Esophagus squamous epithelium (tissue), 5 donors: Measurements from ENCODE around the gene GAN. TPM values are rescaled to one million over a fixed set of nuclear protein-coding genes. Genes with fewer than 3 reads are reported as not detected.
A peak's percentile ranks its signal among the peaks of the same experiment; 100 is the strongest.

ENCODE experiments used
- DNase-seq: peaks from one replicate; lab custom pipeline; 2025; lab: John Stamatoyannopoulos, UW
- H3K27ac ChIP-seq, 4 donors: fragments of 200-600 bp; sonication (generic); one replicate each; pipeline ENCODE4 v1.5.1; 2016 to 2019; ENCODE audit warnings: mild to moderate bottlenecking in 1 of 4
- H3K27me3 ChIP-seq, 4 donors: fragments of 200-600 bp; sonication (generic); 1 replicate in 3 of 4; 2 replicates in 1 of 4; pipeline versions ENCODE4 v1.5.1 to v1.6.0; 2017 to 2021; ENCODE audit warnings: antibody characterized with exemption in 1 of 4
- H3K36me3 ChIP-seq, 3 donors: fragments of 200-600 bp; sonication (generic); one replicate each; pipeline ENCODE4 v1.5.1; 2016 to 2019
- H3K4me1 ChIP-seq, 3 donors: fragments of 200-600 bp; sonication (generic); one replicate each; pipeline ENCODE4 v1.5.1; 2017 to 2019
- H3K4me3 ChIP-seq, 4 donors: fragments of 200-600 bp; sonication (generic); 1 replicate in 3 of 4; 2 replicates in 1 of 4; pipeline ENCODE4 v1.5.1; 2016 to 2019; ENCODE audit warnings: mild to moderate bottlenecking in 2 of 4, moderate library complexity in 1 of 4
- H3K9me3 ChIP-seq, 3 donors: fragments of 200-600 bp; sonication (generic); one replicate each; pipeline ENCODE4 v1.5.1; 2016 to 2019
- CTCF ChIP-seq, 6 experiments: fragments of 450-650 bp in 4 of 6; fragments of 200-600 bp in 2 of 6; sonication (generic) in 2 of 6; IDR thresholded peaks; one replicate each; pipeline ENCODE4 v1.5.1; 2016 to 2019; ENCODE audit warnings: antibody characterized with exemption in 6 of 6, mild to moderate bottlenecking in 4 of 6, moderate library complexity in 4 of 6
- POLR2A ChIP-seq, 4 donors: fragments of 450-650 bp; IDR thresholded peaks; one replicate each; pipeline ENCODE4 v1.6.1; 2017; ENCODE audit warnings: antibody characterized with exemption in 4 of 4, mild to moderate bottlenecking in 4 of 4, moderate library complexity in 3 of 4
- WGBS, 2 donors: methylation state at CpG; one replicate each; pipeline ENCODE4 v1.1.5; 2018; 5-methylcytosine and 5-hydroxymethylcytosine counted together
- intact Hi-C: fragments of 100-400 bp; cut with DNase I; formaldehyde crosslinking; loops from one replicate; pipeline ENCODE4 v1.15.0; 2022
- total RNA-seq, 4 donors: library from RNA; depleted of rRNA; stranded (reverse); fragments of >200 nt; gene quantifications; one replicate each; pipeline ENCODE4 v1.1.0, GENCODE V29; 2016
- donor health status: DM: yes; HTN: yes; CAD: no.

GAN gene
- total RNA-seq, 4 donors from 2014 or later = 16.7 to 28.0 (median 21.7) TPM

- DNase-seq = no peak
- Histone ChIP-seq H3K27me3 (no peaks in the 10 kb centered on the region), H3K27ac (no peak overlapping the region), H3K36me3 (no peaks in the 10 kb centered on the region), H3K4me3 (no peak overlapping the region), H3K9me3 (peaks cover 0 to 4% (median 0%) of the 10 kb centered on the region in 3 donors), H3K4me1 (peaks cover 0 to 29% (median 18%) of the 10 kb centered on the region in 3 donors)
- WGBS, 2 donors = 70 to 74% methylated on average over 11 to 14 of the region's 14 CpGs
- TF ChIP-seq CTCF (IDR thresholded peaks at IDR 0.05) (no peak), POLR2A (IDR thresholded peaks at IDR 0.05) (no peak)
- intact Hi-C loops = no loop called here
Observed at GRCh38 chr16:81397879-81398520, 83.2 kb downstream of the GAN start.

- intact Hi-C loops = loop anchor here (5.0 kb wide), 1 partner anchor 327 kb away; no protein-coding TSS in a partner anchor
Observed at GRCh38 chr16:81399909-81400308, 85.1 kb downstream of the GAN start.

GRCh38 chr16:81401035-81401950 lies 86.5 kb downstream of the GAN start:
- DNase-seq = no peak
- H3K4me3 ChIP-seq = no peak overlapping the region
- peak overlapping the region; percentile 34 to 75 (median 62) for H3K27ac ChIP-seq
- TF ChIP-seq POLR2A (IDR thresholded peaks at IDR 0.05) = no peak
- TF ChIP-seq CTCF (IDR thresholded peaks at IDR 0.05) = no peak
- peaks cover 0 to 4% (median 0%) of the 10 kb centered on the region in 3 donors for H3K9me3 ChIP-seq
- intact Hi-C loops = loop anchor here (5.0 kb wide), 1 partner anchor 326 kb away; no protein-coding TSS in a partner anchor
- H3K4me1 ChIP-seq = peaks cover 8 to 31% (median 24%) of the 10 kb centered on the region in 3 donors
- 37 to 38% methylated on average over 13 to 15 of the region's 19 CpGs for WGBS, 2 donors
- no peaks in the 10 kb centered on the region for H3K27me3 ChIP-seq
- no peaks in the 10 kb centered on the region for H3K36me3 ChIP-seq

More at GRCh38 chr16:81399909-81400308, 85.1 kb downstream of the GAN start:
- TF ChIP-seq POLR2A (IDR thresholded peaks at IDR 0.05) = no peak
- no peak for TF ChIP-seq CTCF (IDR thresholded peaks at IDR 0.05)
- 83 to 100% methylated on average over 1 of the region's 1 CpG for WGBS, 2 donors
- Histone ChIP-seq H3K36me3 (no peaks in the 10 kb centered on the region), H3K27me3 (no peaks in the 10 kb centered on the region), H3K9me3 (peaks cover 0 to 4% (median 0%) of the 10 kb centered on the region in 3 donors), H3K4me1 (peaks cover 8 to 37% (median 27%) of the 10 kb centered on the region in 3 donors), H3K4me3 (no peak overlapping the region), H3K27ac (no peak overlapping the region)
- no peak for DNase-seq

- Histone ChIP-seq H3K36me3 (no peaks in the 10 kb centered on the region), H3K27me3 (no peaks in the 10 kb centered on the region), H3K27ac (peak overlapping the region in 3 of 4 donors; percentile 17 to 42 (median 34)), H3K9me3 (peaks cover 0 to 4% (median 0%) of the 10 kb centered on the region in 3 donors), H3K4me1 (peaks cover 8 to 43% (median 36%) of the 10 kb centered on the region in 3 donors), H3K4me3 (peak overlapping the region in 2 of 4 donors; percentile 31 to 58)
- 23% methylated on average over 5 of the region's 5 CpGs for WGBS, 2 donors
- intact Hi-C loops = loop anchor here (5.0 kb wide), 1 partner anchor 324 kb away; no protein-coding TSS in a partner anchor
- no peak for TF ChIP-seq POLR2A (IDR thresholded peaks at IDR 0.05)
- no peak for TF ChIP-seq CTCF (IDR thresholded peaks at IDR 0.05)
- DNase-seq = no peak
Observed at GRCh38 chr16:81403208-81403600, 88.4 kb downstream of the GAN start.
